ENCODE measurements around the gene GAL3ST3.
"Not testable (repeated sequence)": the region's sequence is repeated elsewhere in the genome, so short reads cannot be mapped to it uniquely, and the experiment has no call there.

Gene GAL3ST3

GRCh38 chr11:66035653-66036333 lies 13.2 kb downstream of the GAL3ST3 start:
- no peak overlapping the region for H3K4me3 ChIP-seq (ENCODE audit: low read length)
- DNase-seq (ENCODE audit: low read depth) = no peak
- TF ChIP-seq CTCF (IDR thresholded peaks at IDR 0.05; ENCODE audit: insufficient read depth, low read depth, low read length, missing control alignments) = no peak

- no peak for TF ChIP-seq CTCF (IDR thresholded peaks at IDR 0.05; ENCODE audit: insufficient read depth, low read depth, low read length, missing control alignments)
- DNase-seq (ENCODE audit: low read depth) = no peak
- H3K4me3 ChIP-seq (ENCODE audit: low read length) = no peak overlapping the region
Observed at GRCh38 chr11:66032957-66033735, 15.8 kb downstream of the GAL3ST3 start.

GRCh38 chr11:66026017-66026529 lies 22.9 kb downstream of the GAL3ST3 start, which contains the start of gene CATSPER1:
CATSPER1 (minus strand) TSS chr11:66026479; CDS start chr11:66026379, 100 bp downstream.
- no peak within 1 kb of the TSS for H3K4me3 ChIP-seq (ENCODE audit: low read length)
- DNase-seq (ENCODE audit: low read depth) = no peak
- TF ChIP-seq CTCF (IDR thresholded peaks at IDR 0.05; ENCODE audit: insufficient read depth, low read depth, low read length, missing control alignments) = no peak

GRCh38 chr11:66023186-66023440 lies 25.8 kb downstream of the GAL3ST3 start:
- not testable (repeated sequence) for DNase-seq (ENCODE audit: low read depth); H3K4me3 ChIP-seq (ENCODE audit: low read length)

- TF ChIP-seq CTCF (IDR thresholded peaks at IDR 0.05; ENCODE audit: insufficient read depth, low read depth, low read length, missing control alignments) = peak; percentile 82
- DNase-seq (ENCODE audit: low read depth) = peak; percentile 58
- H3K4me3 ChIP-seq (ENCODE audit: low read length) = no peak overlapping the region
Observed at GRCh38 chr11:66022401-66023185, 26.4 kb downstream of the GAL3ST3 start.

GRCh38 chr11:66020618-66021357 lies 28.2 kb downstream of the GAL3ST3 start:
- TF ChIP-seq CTCF (IDR thresholded peaks at IDR 0.05; ENCODE audit: insufficient read depth, low read depth, low read length, missing control alignments) = no peak
- H3K4me3 ChIP-seq (ENCODE audit: low read length) = no peak overlapping the region
- DNase-seq (ENCODE audit: low read depth) = peak; percentile 74
